Endothelial cell (in vitro differentiated cells): Measurements from ENCODE around the gene TUBA8. TPM values are rescaled to one million over a fixed set of nuclear protein-coding genes. Genes with fewer than 3 reads are reported as not detected.

ENCODE experiments used
- DNase-seq: peaks from one replicate; pipeline ENCODE4 v3.0.0; 2021; ENCODE audit warnings: low spot score
- H3K27ac Mint-ChIP-seq: one replicate; pipeline ENCODE4 v1.8.0; 2021; ENCODE audit warnings: mixed read lengths, inconsistent platforms; ENCODE audit not compliant: unreplicated experiment
- H3K27me3 Mint-ChIP-seq: one replicate; pipeline ENCODE4 v1.8.0; 2021; ENCODE audit warnings: mild to moderate bottlenecking, moderate library complexity, mixed read lengths, inconsistent platforms; ENCODE audit not compliant: unreplicated experiment
- H3K36me3 Mint-ChIP-seq: one replicate; pipeline ENCODE4 v1.8.0; 2021; ENCODE audit warnings: mild to moderate bottlenecking, low read depth, mixed read lengths, inconsistent platforms; ENCODE audit not compliant: unreplicated experiment
- H3K4me1 Mint-ChIP-seq: one replicate; pipeline ENCODE4 v1.8.0; 2021; ENCODE audit warnings: mild to moderate bottlenecking, mixed read lengths, inconsistent platforms; ENCODE audit not compliant: unreplicated experiment
- H3K4me3 Mint-ChIP-seq: one replicate; pipeline ENCODE4 v1.8.0; 2021; ENCODE audit warnings: mild to moderate bottlenecking, mixed read lengths, inconsistent platforms; ENCODE audit not compliant: unreplicated experiment
- H3K9me3 Mint-ChIP-seq: one replicate; pipeline ENCODE4 v1.8.0; 2021; ENCODE audit warnings: mixed read lengths, inconsistent platforms; ENCODE audit not compliant: unreplicated experiment
- total RNA-seq: library from RNA; stranded (reverse); fragmentation: NEBNext Ultra II Directional; extraction: Animal tissue kit (Norgen Biotek cat#: 25700); gene quantifications from one replicate; pipeline ENCODE4 v1.2.1, GENCODE V29; 2021; ENCODE audit not compliant: unreplicated experiment
- TF ChIP-seq, protein P1 (sequence below): fragments of 200-600 bp; sonication (generic); IDR thresholded peaks from one replicate; pipeline ENCODE4 v1.5.0; 2021; ENCODE audit warnings: antibody characterized with exemption; ENCODE audit not compliant: unreplicated experiment

Gene TUBA8
- total RNA-seq, 1 donor from 2014 or later: 0.46 TPM

DNA sequence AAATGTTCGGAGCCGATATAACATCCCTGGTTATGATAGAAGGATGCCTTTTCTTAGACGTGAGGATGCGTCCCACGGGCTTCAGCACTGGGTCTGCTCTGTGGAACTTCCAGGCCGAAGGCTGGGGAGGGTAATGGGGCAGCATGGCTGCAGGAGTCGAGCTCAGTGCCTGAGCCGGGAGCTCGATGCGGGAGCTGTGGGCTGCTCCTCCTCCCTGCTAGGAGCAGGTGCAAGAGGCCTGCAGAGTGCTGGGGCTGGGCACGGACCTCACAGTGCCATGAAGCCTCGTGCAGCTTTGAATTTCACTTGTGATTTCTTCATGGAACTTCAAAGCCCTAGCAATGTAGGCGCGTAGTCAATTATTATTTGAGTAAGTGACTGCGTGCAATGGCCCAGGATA is 6.0 kb downstream of the TUBA8 start:
- TF ChIP-seq, protein P1, sequence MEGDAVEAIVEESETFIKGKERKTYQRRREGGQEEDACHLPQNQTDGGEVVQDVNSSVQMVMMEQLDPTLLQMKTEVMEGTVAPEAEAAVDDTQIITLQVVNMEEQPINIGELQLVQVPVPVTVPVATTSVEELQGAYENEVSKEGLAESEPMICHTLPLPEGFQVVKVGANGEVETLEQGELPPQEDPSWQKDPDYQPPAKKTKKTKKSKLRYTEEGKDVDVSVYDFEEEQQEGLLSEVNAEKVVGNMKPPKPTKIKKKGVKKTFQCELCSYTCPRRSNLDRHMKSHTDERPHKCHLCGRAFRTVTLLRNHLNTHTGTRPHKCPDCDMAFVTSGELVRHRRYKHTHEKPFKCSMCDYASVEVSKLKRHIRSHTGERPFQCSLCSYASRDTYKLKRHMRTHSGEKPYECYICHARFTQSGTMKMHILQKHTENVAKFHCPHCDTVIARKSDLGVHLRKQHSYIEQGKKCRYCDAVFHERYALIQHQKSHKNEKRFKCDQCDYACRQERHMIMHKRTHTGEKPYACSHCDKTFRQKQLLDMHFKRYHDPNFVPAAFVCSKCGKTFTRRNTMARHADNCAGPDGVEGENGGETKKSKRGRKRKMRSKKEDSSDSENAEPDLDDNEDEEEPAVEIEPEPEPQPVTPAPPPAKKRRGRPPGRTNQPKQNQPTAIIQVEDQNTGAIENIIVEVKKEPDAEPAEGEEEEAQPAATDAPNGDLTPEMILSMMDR: no peak
- no peaks in the 10 kb centered on the region for H3K9me3 Mint-ChIP-seq
- peaks cover 15% of the 10 kb centered on the region for H3K4me1 Mint-ChIP-seq
- DNase-seq: no peak
- H3K36me3 Mint-ChIP-seq: peaks cover 5% of the 10 kb centered on the region
- H3K27ac Mint-ChIP-seq: no peak overlapping the region
- no peak overlapping the region for H3K4me3 Mint-ChIP-seq
- H3K27me3 Mint-ChIP-seq: peaks cover 1% of the 10 kb centered on the region

DNA sequence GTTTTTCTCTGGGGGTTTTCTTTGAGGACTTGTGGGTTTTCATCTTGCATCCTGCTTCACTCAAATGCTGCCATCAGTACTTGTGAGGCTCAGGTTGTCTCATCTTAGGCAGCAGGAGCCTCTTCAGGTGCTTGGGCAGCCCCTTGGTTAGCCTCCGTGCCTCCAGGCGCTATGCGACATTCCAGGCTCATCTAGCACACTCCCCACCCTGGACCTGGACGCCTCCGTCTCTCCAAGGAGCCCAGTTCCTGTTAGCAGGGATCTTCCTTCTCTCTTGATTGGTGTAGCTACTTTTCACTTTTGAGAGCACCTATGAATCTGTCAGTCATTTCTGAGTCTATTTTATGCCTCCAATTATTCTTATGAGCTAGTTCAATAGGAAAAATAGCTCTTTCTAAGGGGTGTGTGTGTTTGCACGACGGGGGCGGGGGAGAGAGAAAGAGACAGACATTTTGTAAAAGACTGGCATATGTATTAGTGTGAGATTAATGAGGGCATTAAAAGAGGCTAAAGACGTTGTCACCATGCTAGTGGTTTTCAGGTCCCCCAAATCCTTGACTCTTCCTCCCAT is 7.8 kb downstream of the TUBA8 start:
- no peak for DNase-seq
- Mint-ChIP-seq H3K27me3 (peaks cover 1% of the 10 kb centered on the region), H3K36me3 (peaks cover 5% of the 10 kb centered on the region), H3K4me1 (peaks cover 15% of the 10 kb centered on the region), H3K4me3 (no peak overlapping the region), H3K9me3 (no peaks in the 10 kb centered on the region), H3K27ac (no peak overlapping the region)
- TF ChIP-seq, protein P1: no peak

DNA sequence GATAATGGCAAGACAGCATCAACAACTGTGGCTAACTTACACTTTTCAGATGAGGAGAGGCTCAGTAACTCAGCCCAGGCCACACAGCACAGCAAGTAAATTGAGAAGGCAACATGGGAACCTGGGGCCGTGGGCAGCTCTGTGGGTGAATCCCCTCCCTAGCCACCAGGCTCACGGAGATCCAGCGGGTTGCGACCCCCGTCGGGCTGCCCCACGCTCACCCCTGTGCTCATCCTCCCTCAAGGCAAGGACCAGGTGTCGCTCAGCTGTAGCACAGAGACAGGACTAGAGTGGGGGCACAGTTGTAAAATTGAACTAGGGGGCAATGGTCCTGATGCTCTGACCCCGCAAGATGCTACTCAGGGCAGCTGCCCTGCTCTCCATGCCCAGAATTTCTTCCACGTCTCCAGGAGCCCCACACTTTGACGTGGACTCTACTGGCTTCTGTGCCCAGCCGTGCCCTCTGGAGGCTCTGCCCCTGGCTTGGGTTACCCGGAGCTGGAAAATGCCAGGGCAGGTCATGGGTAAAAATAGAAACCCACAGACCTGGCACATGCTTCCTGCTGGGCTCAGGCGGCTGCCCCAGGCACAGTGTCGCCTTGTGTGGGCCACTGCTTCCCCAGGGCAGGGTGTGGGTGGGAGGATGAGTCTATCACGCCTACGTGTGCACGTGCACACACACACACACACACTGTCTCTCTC is 9.0 kb downstream of the TUBA8 start:
- no peaks in the 10 kb centered on the region for H3K27me3 Mint-ChIP-seq
- H3K36me3 Mint-ChIP-seq: peaks cover 5% of the 10 kb centered on the region
- H3K27ac Mint-ChIP-seq: no peak overlapping the region
- DNase-seq: no peak
- no peak overlapping the region for H3K4me3 Mint-ChIP-seq
- TF ChIP-seq, protein P1: no peak
- no peaks in the 10 kb centered on the region for H3K9me3 Mint-ChIP-seq
- H3K4me1 Mint-ChIP-seq: peaks cover 4% of the 10 kb centered on the region

DNA sequence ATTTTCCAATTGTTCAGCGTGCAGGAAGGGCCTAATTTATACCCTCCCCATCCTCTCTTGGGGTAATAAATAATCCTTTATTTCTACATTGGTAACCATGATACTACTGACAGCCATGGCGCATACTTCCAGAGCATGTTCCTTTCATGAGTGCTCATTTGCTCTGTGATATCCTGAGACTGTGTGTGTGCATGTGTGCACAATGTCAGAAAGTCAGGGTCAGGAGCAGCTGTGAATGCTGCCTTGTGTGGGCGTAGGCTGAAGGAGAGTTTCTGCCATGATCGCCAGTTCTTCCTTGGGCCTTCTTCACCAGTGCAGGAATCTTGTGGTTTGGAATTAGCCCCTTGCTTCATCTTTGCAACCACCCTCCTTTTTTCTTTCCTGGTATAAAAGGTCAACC is 10.2 kb downstream of the TUBA8 start:
- TF ChIP-seq, protein P1: no peak
- DNase-seq: no peak
- Mint-ChIP-seq H3K4me1 (no peaks in the 10 kb centered on the region), H3K27ac (no peak overlapping the region), H3K9me3 (no peaks in the 10 kb centered on the region), H3K4me3 (no peak overlapping the region), H3K36me3 (peaks cover 5% of the 10 kb centered on the region), H3K27me3 (no peaks in the 10 kb centered on the region)

DNA sequence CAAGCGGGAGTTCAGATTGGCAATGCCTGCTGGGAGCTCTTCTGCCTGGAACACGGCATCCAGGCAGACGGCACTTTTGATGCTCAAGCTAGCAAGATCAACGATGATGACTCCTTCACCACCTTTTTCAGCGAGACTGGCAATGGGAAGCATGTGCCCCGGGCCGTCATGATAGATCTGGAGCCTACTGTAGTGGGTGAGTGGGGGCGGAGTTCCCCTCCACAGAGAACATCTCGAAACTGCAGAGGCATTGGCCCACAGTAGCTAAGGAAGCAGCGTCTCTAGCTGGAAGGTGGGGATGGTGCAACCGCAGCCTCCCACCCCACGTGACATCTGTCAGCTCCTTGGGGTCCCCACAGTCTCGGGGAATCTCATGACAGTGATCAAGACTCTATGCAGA is 10.9 kb downstream of the TUBA8 start:
- no peaks in the 10 kb centered on the region for H3K27me3 Mint-ChIP-seq
- no peaks in the 10 kb centered on the region for H3K9me3 Mint-ChIP-seq
- H3K4me3 Mint-ChIP-seq: no peak overlapping the region
- DNase-seq: no peak
- peaks cover 5% of the 10 kb centered on the region for H3K36me3 Mint-ChIP-seq
- no peaks in the 10 kb centered on the region for H3K4me1 Mint-ChIP-seq
- TF ChIP-seq, protein P1: no peak
- H3K27ac Mint-ChIP-seq: no peak overlapping the region
